Neural progenitor cell (in vitro differentiated cells): ENCODE measurements around the gene GHRH.

ENCODE experiments used
- EZH2 ChIP-seq: fragments of 200-600 bp; sonication (generic); IDR thresholded peaks from 2 replicates; pipeline ENCODE4 v1.6.1; 2017; ENCODE audit warnings: antibody characterized with exemption, mild to moderate bottlenecking, moderate library complexity
- EZH2phosphoT487 ChIP-seq: fragments of 200-600 bp; sonication (generic); IDR thresholded peaks from 2 replicates; pipeline ENCODE4 v1.6.1; 2017; ENCODE audit warnings: antibody characterized with exemption
- TF ChIP-seq, protein P1 (sequence below): fragments of 200-600 bp; sonication (generic); IDR thresholded peaks from 2 replicates; pipeline ENCODE4 v1.5.1; 2017; ENCODE audit warnings: antibody characterized with exemption, mild to moderate bottlenecking

DNA sequence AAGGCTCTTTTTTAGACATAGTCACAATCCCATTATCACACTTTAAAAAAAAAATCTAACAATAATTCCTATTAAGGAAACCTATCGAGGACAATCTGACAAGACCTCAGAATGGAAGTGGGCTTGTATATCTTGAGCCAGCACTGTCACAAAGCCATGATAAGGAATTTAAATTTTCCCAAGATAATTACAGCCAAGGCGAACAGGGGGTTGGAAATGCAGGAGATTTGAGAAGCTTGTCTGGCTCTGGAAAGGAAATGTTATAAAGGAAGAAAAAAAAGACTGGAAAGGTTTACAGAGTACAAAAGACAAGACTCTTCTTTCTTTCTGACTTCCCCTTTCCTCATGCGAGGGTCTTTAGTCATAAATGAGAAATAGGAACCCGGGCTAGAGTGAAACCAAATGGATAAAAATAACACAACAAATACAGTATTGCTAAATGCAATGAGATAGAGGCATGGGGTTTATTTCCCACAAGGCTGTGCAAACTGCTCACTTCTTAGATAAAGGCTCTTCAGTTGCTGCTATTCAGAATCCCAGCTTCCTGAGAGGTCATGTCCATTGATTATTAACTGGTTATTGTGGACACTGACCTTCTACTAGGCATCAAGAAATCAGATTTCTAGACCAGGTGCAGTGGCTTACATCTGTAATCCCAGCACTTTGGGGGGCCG is 13.4 kb upstream of the GHRH start:
- TF ChIP-seq, protein P1, sequence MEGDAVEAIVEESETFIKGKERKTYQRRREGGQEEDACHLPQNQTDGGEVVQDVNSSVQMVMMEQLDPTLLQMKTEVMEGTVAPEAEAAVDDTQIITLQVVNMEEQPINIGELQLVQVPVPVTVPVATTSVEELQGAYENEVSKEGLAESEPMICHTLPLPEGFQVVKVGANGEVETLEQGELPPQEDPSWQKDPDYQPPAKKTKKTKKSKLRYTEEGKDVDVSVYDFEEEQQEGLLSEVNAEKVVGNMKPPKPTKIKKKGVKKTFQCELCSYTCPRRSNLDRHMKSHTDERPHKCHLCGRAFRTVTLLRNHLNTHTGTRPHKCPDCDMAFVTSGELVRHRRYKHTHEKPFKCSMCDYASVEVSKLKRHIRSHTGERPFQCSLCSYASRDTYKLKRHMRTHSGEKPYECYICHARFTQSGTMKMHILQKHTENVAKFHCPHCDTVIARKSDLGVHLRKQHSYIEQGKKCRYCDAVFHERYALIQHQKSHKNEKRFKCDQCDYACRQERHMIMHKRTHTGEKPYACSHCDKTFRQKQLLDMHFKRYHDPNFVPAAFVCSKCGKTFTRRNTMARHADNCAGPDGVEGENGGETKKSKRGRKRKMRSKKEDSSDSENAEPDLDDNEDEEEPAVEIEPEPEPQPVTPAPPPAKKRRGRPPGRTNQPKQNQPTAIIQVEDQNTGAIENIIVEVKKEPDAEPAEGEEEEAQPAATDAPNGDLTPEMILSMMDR = no peak
- TF ChIP-seq EZH2phosphoT487 (no peak), EZH2 (no peak)
